Measurements from ENCODE around the gene LRIG1. TPM values are rescaled to one million over a fixed set of nuclear protein-coding genes. Genes with fewer than 3 reads are reported as not detected.

LRIG1 gene
- total RNA-seq, 2 experiments from 2014 or later: 33.8 to 37.1 TPM

DNA sequence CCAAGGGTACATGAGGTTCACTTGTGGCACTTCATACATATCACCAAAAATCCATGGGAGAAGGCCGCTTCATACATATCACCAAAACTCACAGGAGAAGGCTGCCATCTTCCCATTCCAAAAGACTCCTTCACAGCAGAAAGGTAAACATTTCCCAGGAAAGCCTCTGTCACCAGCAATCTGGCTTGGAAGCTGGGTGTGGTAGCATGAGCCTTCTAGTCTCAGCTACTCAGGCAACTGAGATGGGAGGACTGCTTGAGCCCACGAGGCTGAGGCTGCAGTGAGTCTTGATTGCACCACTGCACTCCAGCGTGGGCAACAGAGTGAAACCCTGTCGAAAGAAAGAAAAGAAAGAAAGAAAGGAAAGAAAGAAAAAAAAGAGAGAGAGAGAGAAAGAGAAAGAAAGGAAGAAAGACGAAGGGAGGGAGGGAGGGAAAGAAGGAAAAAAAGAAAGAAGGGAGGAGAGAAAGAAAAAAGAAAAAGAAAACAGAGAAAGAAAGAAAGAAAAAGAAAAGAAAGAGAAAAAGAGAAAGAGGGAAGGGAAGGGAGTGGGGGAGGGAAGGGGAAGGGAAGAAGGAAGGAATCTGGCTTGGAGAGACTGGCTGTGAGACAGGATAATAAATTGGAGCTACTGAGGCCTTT is 7.2 kb downstream of the LRIG1 start:
- CTCF ChIA-PET: interaction anchor here (0.8 to 1.3 kb wide), 2 partner anchors 16 to 86 kb away, joined by 3 read pairs; no protein-coding TSS in a partner anchor
- POLR2A ChIA-PET: interaction anchor here (1.1 kb wide), 1 partner anchor 21 kb away, joined by 10 read pairs; no protein-coding TSS in a partner anchor

DNA sequence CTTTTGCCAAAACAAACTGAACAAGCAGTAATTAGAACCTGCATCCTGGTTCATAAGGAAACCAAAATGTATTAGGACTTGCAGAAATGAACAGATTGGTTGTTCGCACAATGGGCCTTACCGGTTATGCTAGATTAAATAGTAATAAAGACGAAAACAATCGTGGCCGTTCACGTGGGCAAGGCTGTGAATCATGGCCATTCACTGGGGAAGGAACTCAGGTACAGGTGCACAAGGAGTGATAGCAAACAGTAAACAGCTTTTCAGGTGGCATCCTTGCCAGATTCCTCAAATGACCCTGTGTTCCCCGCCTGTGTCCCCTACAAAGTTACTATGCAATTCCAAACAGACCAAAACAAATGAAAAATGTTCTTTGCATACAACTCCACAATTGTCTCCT is 8.2 kb downstream of the LRIG1 start:
- CTCF ChIA-PET: no interaction called here
- POLR2A ChIA-PET: no interaction called here

GRCh38 chr3:66492071-66492470 is 8.8 kb downstream of the LRIG1 start:
- POLR2A ChIA-PET: no interaction called here
- CTCF ChIA-PET: interaction anchor here (0.9 to 1.2 kb wide), 3 partner anchors 81 to 215 kb away, joined by 3 read pairs; no protein-coding TSS in a partner anchor

GRCh38 chr3:66490984-66491383 is 9.8 kb downstream of the LRIG1 start:
- CTCF ChIA-PET: interaction anchor here (1.2 kb wide), 1 partner anchor 214 kb away, joined by 3 read pairs; no protein-coding TSS in a partner anchor
- POLR2A ChIA-PET: interaction anchor here (0.8 to 1.1 kb wide), 2 partner anchors 9 to 19 kb away, joined by 4 read pairs; no protein-coding TSS in a partner anchor

- ChIA-PET CTCF (interaction anchor here (1.0 to 1.3 kb wide), 2 partner anchors 21 to 83 kb away, joined by 3 read pairs; no protein-coding TSS in a partner anchor), POLR2A (interaction anchor here (0.8 to 1.6 kb wide), 2 partner anchors 9 to 18 kb away, joined by 4 to 6 read pairs; no protein-coding TSS in a partner anchor)
Observed at GRCh38 chr3:66490214-66490613, 10.6 kb downstream of the LRIG1 start.

GRCh38 chr3:66489581-66489980 is 11.2 kb downstream of the LRIG1 start:
- CTCF ChIA-PET: interaction anchor here (1.0 to 1.3 kb wide), 2 partner anchors 20 to 82 kb away, joined by 3 read pairs; no protein-coding TSS in a partner anchor
- POLR2A ChIA-PET: interaction anchor here (1.2 to 1.6 kb wide), 2 partner anchors 10 to 11 kb away, joined by 4 to 6 read pairs; no protein-coding TSS in a partner anchor

DNA sequence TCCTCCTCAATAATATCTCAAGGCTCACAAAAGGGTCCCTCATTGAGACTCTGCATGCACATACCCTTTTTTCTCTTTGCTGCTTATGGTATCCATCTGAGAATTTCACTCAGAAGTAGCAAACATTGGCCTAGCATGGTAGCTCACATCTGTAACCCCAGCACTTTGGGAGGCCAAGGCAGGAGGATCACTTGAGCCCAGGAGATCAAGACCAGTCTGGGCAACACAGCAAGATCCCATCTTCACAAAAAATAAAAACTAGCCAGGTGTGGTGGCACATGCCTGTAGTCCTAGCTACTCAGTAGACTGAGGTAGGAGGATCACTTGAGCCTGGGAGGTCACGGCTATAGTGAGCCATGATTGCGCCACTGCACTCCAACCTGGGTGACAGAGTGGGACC is 11.7 kb downstream of the LRIG1 start:
- ChIA-PET CTCF (interaction anchor here (1.0 to 1.5 kb wide), 2 partner anchors 10 to 82 kb away, joined by 3 read pairs; no protein-coding TSS in a partner anchor), POLR2A (interaction anchor here (1.2 to 1.6 kb wide), 2 partner anchors 10 to 11 kb away, joined by 4 to 6 read pairs; no protein-coding TSS in a partner anchor)

DNA sequence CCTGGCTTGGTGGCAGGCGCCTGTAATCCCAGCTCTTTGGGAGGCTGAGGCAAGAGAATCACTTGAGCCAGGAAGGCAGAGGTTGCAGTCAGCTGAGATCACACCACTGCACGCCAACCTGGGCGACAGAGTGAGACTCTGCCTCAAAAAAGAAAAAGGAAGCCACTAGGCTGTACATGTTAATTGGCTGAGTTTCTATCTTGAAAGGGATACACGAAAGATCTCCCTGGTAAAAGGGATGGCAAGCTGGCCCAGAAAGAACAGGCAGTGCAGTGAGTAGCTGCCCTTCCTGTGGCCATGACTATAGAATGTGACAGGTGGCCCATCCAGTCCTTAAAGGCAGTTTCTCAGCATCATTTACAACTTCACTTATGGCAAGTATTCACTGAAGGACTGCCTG is 12.3 kb downstream of the LRIG1 start:
- POLR2A ChIA-PET: interaction anchor here (1.2 kb wide), 1 partner anchor 10 kb away, joined by 4 read pairs; no protein-coding TSS in a partner anchor
- CTCF ChIA-PET: interaction anchor here (0.5 to 1.5 kb wide), 2 partner anchors 11 to 25 kb away, joined by 3 to 5 read pairs; no protein-coding TSS in a partner anchor

- POLR2A ChIA-PET: no interaction called here
- CTCF ChIA-PET: interaction anchor here (1.5 to 1.7 kb wide), 2 partner anchors 12 to 80 kb away, joined by 3 to 4 read pairs; no protein-coding TSS in a partner anchor
Observed at GRCh38 chr3:66487465-66487864, 13.4 kb downstream of the LRIG1 start.

DNA sequence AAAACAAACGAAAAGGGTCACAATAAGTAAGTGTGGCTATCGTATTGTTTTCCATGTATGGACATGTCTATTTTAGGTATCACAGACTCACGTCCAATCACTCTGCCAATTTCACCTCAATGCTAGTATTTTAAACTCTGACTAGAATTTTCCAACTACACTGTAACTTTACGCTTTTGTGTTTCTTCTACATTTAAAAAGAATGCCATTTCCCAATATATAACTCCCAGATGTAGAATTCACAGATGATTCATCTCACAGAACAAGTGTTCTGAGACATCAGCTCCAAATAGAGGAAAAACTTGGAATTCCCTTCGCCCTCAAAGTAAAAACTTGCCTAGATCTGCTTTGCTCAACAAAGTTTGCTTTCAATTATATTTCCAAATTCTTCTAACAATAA is 14.2 kb downstream of the LRIG1 start:
- POLR2A ChIA-PET: interaction anchor here (0.9 kb wide), 1 partner anchor 23 kb away, joined by 3 read pairs; no protein-coding TSS in a partner anchor
- CTCF ChIA-PET: interaction anchor here (0.6 to 1.7 kb wide), 2 partner anchors 20 to 79 kb away, joined by 4 read pairs; no protein-coding TSS in a partner anchor

GRCh38 chr3:66486202-66486601 is 14.6 kb downstream of the LRIG1 start:
- ChIA-PET POLR2A (interaction anchor here (0.9 kb wide), 1 partner anchor 23 kb away, joined by 3 read pairs; no protein-coding TSS in a partner anchor), CTCF (interaction anchor here (0.6 to 1.7 kb wide), 2 partner anchors 21 to 79 kb away, joined by 4 read pairs; no protein-coding TSS in a partner anchor)

- ChIA-PET CTCF (interaction anchor here (1.7 kb wide), 1 partner anchor 78 kb away, joined by 4 read pairs; no protein-coding TSS in a partner anchor), POLR2A (no interaction called here)
Observed at GRCh38 chr3:66485291-66485968, 15.4 kb downstream of the LRIG1 start.

- CTCF ChIA-PET: interaction anchor here (1.4 to 1.9 kb wide), 2 partner anchors 11 to 19 kb away, joined by 4 to 5 read pairs; no protein-coding TSS in a partner anchor
- POLR2A ChIA-PET: no interaction called here
Observed at GRCh38 chr3:66484106-66484844, 16.5 kb downstream of the LRIG1 start.

- ChIA-PET POLR2A (no interaction called here), CTCF (interaction anchor here (1.4 to 1.9 kb wide), 2 partner anchors 10 to 19 kb away, joined by 4 to 5 read pairs; no protein-coding TSS in a partner anchor)
Observed at GRCh38 chr3:66483409-66483906, 17.4 kb downstream of the LRIG1 start.

DNA sequence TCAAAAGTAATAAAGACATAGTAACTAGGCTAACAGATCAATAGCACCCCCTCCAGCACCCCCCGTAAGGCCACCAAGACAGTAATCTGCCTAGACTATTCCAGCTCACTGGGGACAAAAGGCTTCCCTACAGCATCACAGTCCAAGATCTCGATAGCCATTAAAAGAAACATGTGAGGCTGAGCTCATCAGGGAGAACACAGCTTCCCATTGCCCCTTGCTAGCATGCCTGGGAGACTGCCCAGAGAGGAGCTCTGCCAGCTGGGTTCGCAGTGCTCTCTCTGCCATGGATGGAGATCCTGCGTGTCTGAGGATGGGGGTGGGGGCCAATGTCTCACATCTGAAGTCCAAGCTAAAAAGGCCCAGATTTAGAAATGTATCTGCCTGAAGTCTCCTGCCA is 17.8 kb downstream of the LRIG1 start:
- ChIA-PET POLR2A (no interaction called here), CTCF (interaction anchor here (1.4 to 1.9 kb wide), 2 partner anchors 10 to 18 kb away, joined by 4 to 5 read pairs; no protein-coding TSS in a partner anchor)

GRCh38 chr3:66482018-66482404 is 18.8 kb downstream of the LRIG1 start:
- ChIA-PET POLR2A (interaction anchor here (0.6 to 0.9 kb wide), 3 partner anchors 8 to 18 kb away, joined by 3 read pairs; no protein-coding TSS in a partner anchor), CTCF (interaction anchor here (1.6 kb wide), 1 partner anchor 14 kb away, joined by 5 read pairs; no protein-coding TSS in a partner anchor)

GRCh38 chr3:66481071-66482017 is 19.5 kb downstream of the LRIG1 start:
- ChIA-PET CTCF (interaction anchor here (1.6 kb wide), 1 partner anchor 15 kb away, joined by 5 read pairs; no protein-coding TSS in a partner anchor), POLR2A (interaction anchor here (0.6 to 1.0 kb wide), 6 partner anchors 8 to 18 kb away, joined by 3 to 8 read pairs (median 3); no protein-coding TSS in a partner anchor)
